ENCODE data around the gene FANCI.

DNA sequence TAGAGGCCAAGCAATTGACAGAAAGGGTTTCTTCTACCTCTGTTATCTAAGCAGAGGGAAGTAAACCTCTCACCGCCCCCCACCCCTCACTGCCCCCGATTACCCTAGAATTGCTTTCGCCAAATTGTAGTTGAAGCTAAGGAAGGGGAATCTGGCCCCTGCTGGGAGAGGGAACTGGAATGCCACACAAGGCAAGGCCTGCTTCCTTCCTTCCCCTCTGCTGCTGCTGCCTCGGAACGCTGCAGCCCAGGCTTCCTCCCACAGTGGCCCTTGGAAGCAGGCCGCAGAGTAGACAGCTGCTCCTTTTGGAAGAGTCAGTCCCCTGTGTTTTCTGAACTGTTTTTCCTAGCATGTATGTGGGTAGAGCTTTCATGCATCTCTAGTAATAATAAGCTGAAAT, 44.0 kb upstream of the FANCI start:
- no peak for TF ChIP-seq YY1 (IDR thresholded peaks at IDR 0.05; ENCODE audit: insufficient read depth, insufficient read length)
- TF ChIP-seq SUZ12 (IDR thresholded peaks at IDR 0.05; ENCODE audit: extremely low read depth, insufficient read depth, insufficient read length), result no peak
